IMR-90 (cell line): ENCODE measurements around the gene LTA. TPM values are rescaled to one million over a fixed set of nuclear protein-coding genes. Genes with fewer than 3 reads are reported as not detected.

Experiments used
- ATAC-seq: fragments of 200-7000 bp; cut with Tn5 transposase; 2 replicates; pipeline ENCODE4 v1.9.1; 2020; ENCODE audit warnings: low read depth, mild to moderate bottlenecking, moderate library complexity
- BruUV-seq: library from RNA; stranded (reverse); fragments of 400-500 nt; replicated peaks from 2 replicates; lab custom pipeline; 2021; lab: Mats Ljungman, UMichigan
- CTCF ChIA-PET: fragments of 300-600 bp; formaldehyde crosslinking; extraction: SDS; loops from one replicate; lab custom pipeline; 2021; ENCODE audit warnings: antibody characterized with exemption; lab: Yijun Ruan, JAX
- POLR2A ChIA-PET: fragments of 300-600 bp; sonication (Branson Sonifier 250); formaldehyde crosslinking; loops from one replicate; lab custom pipeline; 2022; ENCODE audit warnings: antibody characterized with exemption; ENCODE audit not compliant: unreplicated experiment; lab: Charles Lee
- DNase-seq: peaks from one replicate; pipeline ENCODE4 v3.0.0; 2013
- H2AFZ ChIP-seq: replicated peaks from 2 replicates; pipeline ENCODE3; 2013; ENCODE audit warnings: low read length, mild to moderate bottlenecking; ENCODE audit not compliant: poor library complexity
- H2AK5ac ChIP-seq: 2 replicates; pipeline ENCODE4 v1.6.1; 2013; ENCODE audit warnings: low read depth, low read length, inconsistent platforms
- H2AK9ac ChIP-seq: replicated peaks from 2 replicates; pipeline ENCODE3; 2013; ENCODE audit warnings: mild to moderate bottlenecking, low read depth, low read length, moderate library complexity; ENCODE audit not compliant: poor library complexity
- H2BK120ac ChIP-seq: 2 replicates; pipeline ENCODE4 v1.6.1; 2013; ENCODE audit warnings: low read depth, low read length, inconsistent platforms
- H2BK15ac ChIP-seq: 3 replicates; pipeline ENCODE4 v1.6.1; 2013; ENCODE audit warnings: low read depth, low read length, inconsistent platforms
- H2BK20ac ChIP-seq: 2 replicates; pipeline ENCODE4 v1.6.1; 2013; ENCODE audit warnings: low read depth, mild to moderate bottlenecking, inconsistent platforms, low read length, moderate library complexity
- H2BK5ac ChIP-seq: 2 replicates; pipeline ENCODE4 v1.6.1; 2013; ENCODE audit warnings: mild to moderate bottlenecking, low read depth, low read length, inconsistent platforms; ENCODE audit not compliant: poor library complexity, severe bottlenecking
- H3K14ac ChIP-seq: replicated peaks from 2 replicates; pipeline ENCODE4 v1.6.1; 2013; ENCODE audit warnings: low read depth, low read length, inconsistent platforms
- H3K18ac ChIP-seq: 2 replicates; pipeline ENCODE4 v1.6.1; 2013; ENCODE audit warnings: low read depth, low read length, control low read depth
- H3K23ac ChIP-seq: 2 replicates; pipeline ENCODE4 v1.6.1; 2013; ENCODE audit warnings: low read depth, low read length, inconsistent platforms
- H3K27ac ChIP-seq: 2 replicates; pipeline ENCODE4 v1.5.1; 2013; ENCODE audit warnings: mild to moderate bottlenecking, control low read depth, low read length; ENCODE audit not compliant: insufficient read depth
- H3K27me3 ChIP-seq: 2 replicates; pipeline ENCODE4 v1.6.1; 2013; ENCODE audit warnings: low read length; ENCODE audit not compliant: control insufficient read depth, insufficient read depth
- H3K36me3 ChIP-seq: 2 replicates; pipeline ENCODE4 v1.6.1; 2013; ENCODE audit warnings: low read length, mixed read lengths; ENCODE audit not compliant: control insufficient read depth, insufficient read depth
- H3K4ac ChIP-seq: 2 replicates; pipeline ENCODE4 v1.6.1; 2013; ENCODE audit warnings: low read depth, low read length, inconsistent platforms
- H3K4me1 ChIP-seq: 2 replicates; pipeline ENCODE4 v1.6.1; 2013; ENCODE audit warnings: low read length, mixed read lengths; ENCODE audit not compliant: control insufficient read depth, insufficient read depth
- H3K4me2 ChIP-seq: 2 replicates; pipeline ENCODE4 v1.6.1; 2013; ENCODE audit warnings: low read depth, mild to moderate bottlenecking, control low read depth, low read length, moderate library complexity
- H3K4me3 ChIP-seq: 2 replicates; pipeline ENCODE4 v1.5.1; 2013; ENCODE audit warnings: low read depth, mild to moderate bottlenecking, control low read depth, low read length, moderate library complexity; ENCODE audit not compliant: insufficient read depth
- H3K56ac ChIP-seq: 2 replicates; pipeline ENCODE4 v1.6.1; 2013; ENCODE audit warnings: low read length, inconsistent platforms; ENCODE audit not compliant: insufficient read depth; ENCODE audit errors: extremely low read depth
- H3K79me1 ChIP-seq, 2 experiments: 2 replicates each; pipeline ENCODE4 v1.6.1; 2013; ENCODE audit warnings: low read length in 2 of 2, inconsistent platforms in 1 of 2, low read depth in 1 of 2
- H3K9ac ChIP-seq: 2 replicates; pipeline ENCODE4 v1.6.1; 2013; ENCODE audit warnings: low read depth, low read length, control low read depth
- H3K9me1 ChIP-seq: 2 replicates; pipeline ENCODE4 v1.6.1; 2013; ENCODE audit warnings: low read length, inconsistent platforms; ENCODE audit not compliant: insufficient read depth
- H3K9me3 ChIP-seq: 2 replicates; pipeline ENCODE4 v1.6.1; 2013; ENCODE audit warnings: low read length; ENCODE audit not compliant: control insufficient read depth, insufficient read depth
- H4K20me1 ChIP-seq: 2 replicates; pipeline ENCODE4 v1.6.1; 2013; ENCODE audit warnings: low read length, inconsistent platforms; ENCODE audit not compliant: insufficient read depth
- H4K5ac ChIP-seq: 2 replicates; pipeline ENCODE4 v1.6.1; 2013; ENCODE audit warnings: mild to moderate bottlenecking, low read depth, low read length, control low read depth
- H4K8ac ChIP-seq, 2 experiments: 2 replicates each; pipeline ENCODE4 v1.6.1; 2013; ENCODE audit warnings: low read depth in 2 of 2, low read length in 2 of 2, control low read depth in 1 of 2, inconsistent platforms in 1 of 2
- H4K91ac ChIP-seq: 2 replicates; pipeline ENCODE4 v1.6.1; 2013; ENCODE audit warnings: low read depth, low read length, inconsistent platforms; ENCODE audit not compliant: insufficient read depth
- CHD1 ChIP-seq: IDR thresholded peaks from 2 replicates; pipeline ENCODE4 v1.6.1; 2012; ENCODE audit warnings: low read depth, low read length, improper control_type of control experiment
- FOS ChIP-seq: fragments of 150-350 bp; IDR thresholded peaks from 2 replicates; pipeline ENCODE4 v1.6.1; 2016; ENCODE audit warnings: low read depth, low read length
- MAFK ChIP-seq: IDR thresholded peaks from 2 replicates; pipeline ENCODE4 v1.6.1; 2012; ENCODE audit warnings: low read depth, low read length, improper control_type of control experiment
- NFE2L2 ChIP-seq: fragments of 150-350 bp; IDR thresholded peaks from 2 replicates; pipeline ENCODE4 v1.6.1; 2016; ENCODE audit warnings: low read depth, mild to moderate bottlenecking, low read length
- RCOR1 ChIP-seq: IDR thresholded peaks from 2 replicates; pipeline ENCODE4 v1.6.1; 2012; ENCODE audit warnings: mild to moderate bottlenecking, low read length, improper control_type of control experiment; ENCODE audit not compliant: insufficient replicate concordance
- SMC3 ChIP-seq: fragments of 150-350 bp; IDR thresholded peaks from 2 replicates; pipeline ENCODE4 v1.6.1; 2016; ENCODE audit warnings: low read depth, mild to moderate bottlenecking, antibody characterized with exemption, low read length, moderate library complexity
- WGBS, 2 experiments: methylation state at CpG; one replicate each; pipeline versions ENCODE4 v1.1.5 to v1.1.7; 2013; ENCODE audit warnings: missing lambda C conversion rate in 2 of 2; ENCODE audit not compliant: insufficient read length in 1 of 2; ENCODE audit errors: extremely low coverage in 2 of 2; 5-methylcytosine and 5-hydroxymethylcytosine counted together
- dilution Hi-C: fragments of 300-500 bp; cut with HindIII; formaldehyde crosslinking; loops from one replicate; pipeline ENCODE4 v1.14.3; 2018; ENCODE audit warnings: low sequenced_read_pairs; ENCODE audit not compliant: unreplicated experiment
- in situ Hi-C: fragments of 300-500 bp; cut with MboI; formaldehyde crosslinking; loops from 3 replicates; pipeline ENCODE4 v1.14.3; 2019; ENCODE audit warnings: low sequenced_read_pairs, inconsistent platforms, mixed read lengths
- intact Hi-C: fragments of 100-400 bp; cut with micrococcal nuclease; formaldehyde crosslinking; loops from 2 replicates; pipeline ENCODE4 v1.10.0; 2022
- polyA plus RNA-seq, 3 experiments: library from polyadenylated mRNA; depleted of rRNA; stranded (reverse); fragments of >200 nt; gene quantifications; 2 replicates each; pipeline ENCODE4 v1.2.3, GENCODE V29; 2012; ENCODE audit warnings: low replicate concordance in 1 of 3
- total RNA-seq: library from RNA; depleted of rRNA; stranded (reverse); fragments of >200 nt; gene quantifications from 2 replicates; pipeline ENCODE4 v1.2.3, GENCODE V29; 2012
- TF ChIP-seq, protein P1 (sequence below): fragments of 150-350 bp; IDR thresholded peaks from 2 replicates; pipeline ENCODE4 v1.6.1; 2016; ENCODE audit warnings: low read depth, mild to moderate bottlenecking, low read length, moderate library complexity, borderline replicate concordance

Gene LTA
- total and polyA plus RNA-seq, 2 of the 4 experiments (the other 2 are of a cell fraction), result not detected

- H4K5ac ChIP-seq, result no peak overlapping the region
- H3K23ac ChIP-seq, result no peak overlapping the region
- H2AK9ac ChIP-seq, result no peak overlapping the region
- no peak overlapping the region for H2AFZ ChIP-seq
- no peak overlapping the region for H2BK5ac ChIP-seq
- 0 out of 2 replicates have a peak, but pooled peaks cover 3% of the 10 kb centered on the region for H3K9me1 ChIP-seq
- no peak overlapping the region for H3K14ac ChIP-seq
- no peak overlapping the region for H4K8ac ChIP-seq
- DNase-seq (no peak), ATAC-seq (no peak)
- dilution Hi-C loops (no loop called here), intact Hi-C loops (loop anchor here (2.0 kb wide), 1 partner anchor 55 kb away; no protein-coding TSS in a partner anchor), in situ Hi-C loops (no loop called here)
- no peak overlapping the region for H3K56ac ChIP-seq
- CTCF ChIA-PET, result no interaction called here
- H4K91ac ChIP-seq, result no peak overlapping the region
- H3K4me2 ChIP-seq, result no peak overlapping the region
- no peak overlapping the region for H3K4ac ChIP-seq
- 21% methylated on average over 2 of the region's 7 CpGs; no CpG with 5 or more reads in 1 of the 2 experiments for WGBS, 2 experiments
- TF ChIP-seq RCOR1 (no peak), CHD1 (no peak), SMC3 (no peak), FOS (no peak), NFE2L2 (no peak), MAFK (no peak)
- TF ChIP-seq, protein P1, sequence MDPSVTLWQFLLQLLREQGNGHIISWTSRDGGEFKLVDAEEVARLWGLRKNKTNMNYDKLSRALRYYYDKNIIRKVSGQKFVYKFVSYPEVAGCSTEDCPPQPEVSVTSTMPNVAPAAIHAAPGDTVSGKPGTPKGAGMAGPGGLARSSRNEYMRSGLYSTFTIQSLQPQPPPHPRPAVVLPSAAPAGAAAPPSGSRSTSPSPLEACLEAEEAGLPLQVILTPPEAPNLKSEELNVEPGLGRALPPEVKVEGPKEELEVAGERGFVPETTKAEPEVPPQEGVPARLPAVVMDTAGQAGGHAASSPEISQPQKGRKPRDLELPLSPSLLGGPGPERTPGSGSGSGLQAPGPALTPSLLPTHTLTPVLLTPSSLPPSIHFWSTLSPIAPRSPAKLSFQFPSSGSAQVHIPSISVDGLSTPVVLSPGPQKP, result no peak
- no peak overlapping the region for H2AK5ac ChIP-seq
- no peak overlapping the region for H2BK120ac ChIP-seq
- no peak overlapping the region for H3K27ac ChIP-seq
- no peaks in the 10 kb centered on the region for H3K4me1 ChIP-seq
- H3K27me3 ChIP-seq, result peaks cover 7% of the 10 kb centered on the region
- H3K4me3 ChIP-seq, result no peak overlapping the region
- no peak overlapping the region for H3K9ac ChIP-seq
- H4K20me1 ChIP-seq, result peaks cover 3% of the 10 kb centered on the region; the same call in 1 of the 2 replicates
- POLR2A ChIA-PET, result no interaction called here
- H2BK15ac ChIP-seq, result no peak overlapping the region
- H3K79me1 ChIP-seq, result no peaks in the 10 kb centered on the region
- BruUV-seq, result no TSS peak
- no peaks in the 10 kb centered on the region for H3K36me3 ChIP-seq
- no peak overlapping the region for H3K18ac ChIP-seq
- H3K9me3 ChIP-seq, result no peaks in the 10 kb centered on the region
- H2BK20ac ChIP-seq, result no peak overlapping the region
Observed at GRCh38 chr6:31615748-31616147, 43.7 kb downstream of the LTA start.
